Muscle layer of colon (tissue), 2 donors: ENCODE measurements around the gene STIM1.

Source experiments
- H3K27ac ChIP-seq: one replicate; pipeline ENCODE4 v1.7.0; 2013; ENCODE audit warnings: low read depth, mild to moderate bottlenecking, low read length, moderate library complexity
- H3K27me3 ChIP-seq, 2 donors: one replicate each; pipeline ENCODE4 v1.7.0; 2013; ENCODE audit warnings: low read length in 2 of 2, mild to moderate bottlenecking in 2 of 2; ENCODE audit not compliant: insufficient read depth in 2 of 2, control insufficient read depth in 1 of 2
- H3K36me3 ChIP-seq: one replicate; pipeline ENCODE4 v1.7.0; 2013; ENCODE audit warnings: mild to moderate bottlenecking, low read length; ENCODE audit not compliant: insufficient read depth
- H3K4me1 ChIP-seq: one replicate; pipeline ENCODE4 v1.7.0; 2013; ENCODE audit warnings: mild to moderate bottlenecking, low read length; ENCODE audit not compliant: insufficient read depth
- H3K4me3 ChIP-seq, 2 donors: one replicate each; pipeline ENCODE4 v1.7.0; 2013; ENCODE audit warnings: low read length in 2 of 2, low read depth in 1 of 2, mild to moderate bottlenecking in 1 of 2, moderate library complexity in 1 of 2
- H3K9ac ChIP-seq: one replicate; pipeline ENCODE4 v1.7.0; 2013; ENCODE audit warnings: low read length
- H3K9me3 ChIP-seq: one replicate; pipeline ENCODE4 v1.7.0; 2013; ENCODE audit warnings: mild to moderate bottlenecking, low read length
- donor health status: abdominal sarcoma.
- donor health status: Adenocarcinoma of cecum.

The STIM1 gene

DNA sequence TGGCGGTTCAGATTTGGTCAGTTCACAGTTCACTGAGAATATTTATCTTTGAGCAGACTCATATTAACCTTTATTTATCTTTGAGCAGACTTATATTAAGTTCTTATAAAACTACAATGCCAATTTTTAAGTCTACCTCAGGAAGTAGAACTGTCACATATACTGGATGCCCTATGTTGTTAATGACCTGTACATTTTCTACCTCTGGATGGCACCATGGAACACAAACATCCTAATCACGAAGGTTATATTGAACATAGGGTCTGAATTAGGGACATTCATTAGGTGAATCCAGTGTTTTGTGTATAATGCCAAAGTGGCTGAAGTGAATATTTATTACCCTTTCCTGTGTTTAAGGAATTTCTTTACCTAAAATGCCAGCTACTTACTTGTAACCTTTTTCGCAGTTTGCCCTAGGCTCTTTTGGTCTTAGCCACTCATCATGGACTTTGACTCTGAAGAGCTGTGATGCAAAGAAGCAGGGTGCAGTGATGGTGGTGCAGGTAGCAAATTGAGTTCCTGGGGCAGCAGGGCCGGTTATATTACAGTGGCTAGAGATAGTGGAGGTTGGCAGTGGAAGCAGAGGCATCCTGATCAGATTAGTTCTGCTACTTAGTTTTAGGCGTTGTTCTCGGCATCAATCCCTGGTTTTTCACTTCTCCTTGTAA lies 71.8 kb downstream of the STIM1 start:
- Histone ChIP-seq H3K27ac (no peak overlapping the region), H3K9me3 (no peaks in the 10 kb centered on the region), H3K36me3 (no peaks in the 10 kb centered on the region), H3K4me3 (no peak overlapping the region), H3K4me1 (peaks cover 28% of the 10 kb centered on the region), H3K27me3 (no peaks in the 10 kb centered on the region), H3K9ac (no peak overlapping the region)

DNA sequence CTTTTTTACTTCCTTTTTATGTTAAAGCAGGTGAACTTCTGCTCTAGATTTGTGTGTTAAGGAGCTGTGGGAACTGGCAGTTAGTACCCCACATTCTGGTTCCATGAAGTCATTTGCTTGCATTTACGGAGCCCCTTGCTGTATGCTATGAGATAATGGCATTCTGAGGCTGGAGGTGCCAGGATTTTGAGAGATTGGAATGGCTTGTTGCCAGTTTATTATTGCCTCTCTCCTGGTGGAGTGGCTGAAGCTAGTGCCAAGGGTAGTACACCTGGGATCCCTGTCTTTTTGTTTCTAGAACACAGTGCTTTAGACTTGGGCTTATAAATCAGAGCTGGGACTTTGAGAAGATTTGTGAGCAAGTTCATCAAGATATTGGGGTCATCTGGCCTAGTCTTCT lies 73.8 kb downstream of the STIM1 start:
- Histone ChIP-seq H3K4me3 (no peak overlapping the region), H3K4me1 (peaks cover 33% of the 10 kb centered on the region), H3K9ac (no peak overlapping the region), H3K27me3 (no peaks in the 10 kb centered on the region), H3K27ac (peak overlapping the region; percentile 29), H3K9me3 (no peaks in the 10 kb centered on the region), H3K36me3 (no peaks in the 10 kb centered on the region)

DNA sequence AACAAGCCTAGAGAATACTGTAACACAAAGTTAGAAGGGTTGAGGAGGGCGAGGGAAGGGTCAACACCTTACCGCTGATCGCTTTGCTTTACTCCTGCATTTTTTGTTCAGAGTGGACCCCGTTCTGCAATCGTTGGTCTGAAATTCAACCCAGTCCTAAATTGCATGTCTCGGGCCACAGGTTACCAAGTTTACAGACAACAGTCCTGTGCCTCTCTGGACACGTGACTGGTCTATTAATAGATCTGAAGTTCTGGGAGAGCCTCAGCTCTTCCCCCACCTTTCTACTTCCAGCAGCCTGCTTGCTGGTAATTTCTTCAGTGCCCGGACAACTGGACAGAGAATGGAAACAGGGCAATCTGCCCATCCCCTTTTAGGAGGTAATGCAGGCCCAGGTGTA lies 74.2 kb downstream of the STIM1 start:
- H3K36me3 ChIP-seq, result no peaks in the 10 kb centered on the region
- no peaks in the 10 kb centered on the region for H3K9me3 ChIP-seq
- H3K27me3 ChIP-seq, result no peaks in the 10 kb centered on the region
- peak overlapping the region; percentile 29 for H3K27ac ChIP-seq
- H3K4me3 ChIP-seq, result no peak overlapping the region
- peaks cover 38% of the 10 kb centered on the region for H3K4me1 ChIP-seq
- no peak overlapping the region for H3K9ac ChIP-seq

DNA sequence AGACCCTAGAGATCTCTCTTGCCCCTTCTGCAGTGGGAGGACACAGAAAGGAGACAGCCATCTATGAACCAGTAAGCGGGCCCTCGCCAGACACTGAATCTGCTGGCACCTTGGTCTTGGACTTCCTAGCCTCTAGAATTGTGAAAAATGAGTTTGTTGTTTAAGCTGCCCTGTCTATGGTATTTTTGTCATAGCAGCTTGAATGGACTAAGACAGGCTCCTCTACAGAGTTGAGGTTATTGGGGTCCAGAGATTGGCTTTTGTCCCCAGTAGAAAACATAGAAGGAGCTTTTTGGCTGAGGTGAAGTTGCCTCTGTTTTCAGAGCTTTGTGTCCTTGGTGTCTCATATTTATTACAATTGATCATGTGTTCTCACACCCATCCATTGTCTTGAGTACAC lies 77.2 kb downstream of the STIM1 start:
- no peaks in the 10 kb centered on the region for H3K36me3 ChIP-seq
- H3K27ac ChIP-seq, result no peak overlapping the region
- no peaks in the 10 kb centered on the region for H3K27me3 ChIP-seq
- no peak overlapping the region for H3K4me3 ChIP-seq
- H3K9ac ChIP-seq, result no peak overlapping the region
- H3K4me1 ChIP-seq, result peaks cover 49% of the 10 kb centered on the region
- no peaks in the 10 kb centered on the region for H3K9me3 ChIP-seq

DNA sequence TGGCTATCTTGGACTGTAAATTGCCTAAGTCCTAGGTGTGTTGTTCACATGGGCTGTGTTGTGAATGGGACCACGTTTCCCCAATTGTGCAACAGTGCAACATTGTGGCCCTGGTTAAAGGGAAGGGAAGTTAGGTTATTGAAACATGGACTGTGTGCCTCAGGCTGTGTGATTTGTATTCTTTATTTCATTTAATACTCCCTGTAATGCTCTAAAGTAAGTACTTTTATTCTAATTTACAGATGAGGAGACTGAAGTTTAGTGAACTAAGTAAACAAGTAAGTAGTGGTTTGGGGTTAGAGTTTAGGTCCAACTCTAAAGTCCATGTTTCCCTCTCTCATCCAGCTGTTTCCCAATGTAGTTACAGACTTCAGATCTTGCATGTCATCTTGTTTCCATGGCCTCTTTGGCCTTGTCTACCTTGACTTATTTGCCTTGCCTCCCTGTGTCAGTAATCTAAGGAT lies 77.7 kb downstream of the STIM1 start:
- no peaks in the 10 kb centered on the region for H3K36me3 ChIP-seq
- H3K4me1 ChIP-seq, result peaks cover 49% of the 10 kb centered on the region
- H3K27ac ChIP-seq, result no peak overlapping the region

DNA sequence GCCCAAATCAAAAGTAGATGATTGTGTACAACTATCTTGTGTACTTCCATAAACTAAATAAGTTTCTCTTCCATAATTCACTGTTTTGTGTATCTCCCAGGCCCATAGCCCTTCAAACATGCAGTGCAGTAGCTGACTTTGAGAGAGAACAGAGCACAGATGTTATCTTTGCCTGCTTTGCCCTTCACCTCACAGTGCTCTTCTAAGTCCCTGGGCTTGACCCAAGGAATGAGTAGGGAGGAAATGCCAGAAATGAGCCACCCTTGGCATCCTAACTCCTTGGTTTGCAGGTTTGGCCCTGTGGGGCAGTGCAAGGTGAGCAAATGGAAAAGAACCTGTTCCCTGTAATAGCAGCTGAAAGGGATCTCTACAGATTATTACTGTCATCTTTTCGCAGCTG lies 79.2 kb downstream of the STIM1 start:
- Histone ChIP-seq H3K4me3 (no peak overlapping the region), H3K9me3 (no peaks in the 10 kb centered on the region), H3K9ac (no peak overlapping the region), H3K27me3 (no peaks in the 10 kb centered on the region), H3K4me1 (peaks cover 38% of the 10 kb centered on the region), H3K27ac (no peak overlapping the region), H3K36me3 (no peaks in the 10 kb centered on the region)

More for the DNA sequence above, 77.7 kb downstream of the STIM1 start:
- no peaks in the 10 kb centered on the region for H3K27me3 ChIP-seq
- no peak overlapping the region for H3K9ac ChIP-seq
- no peak overlapping the region for H3K4me3 ChIP-seq
- H3K9me3 ChIP-seq, result no peaks in the 10 kb centered on the region

DNA sequence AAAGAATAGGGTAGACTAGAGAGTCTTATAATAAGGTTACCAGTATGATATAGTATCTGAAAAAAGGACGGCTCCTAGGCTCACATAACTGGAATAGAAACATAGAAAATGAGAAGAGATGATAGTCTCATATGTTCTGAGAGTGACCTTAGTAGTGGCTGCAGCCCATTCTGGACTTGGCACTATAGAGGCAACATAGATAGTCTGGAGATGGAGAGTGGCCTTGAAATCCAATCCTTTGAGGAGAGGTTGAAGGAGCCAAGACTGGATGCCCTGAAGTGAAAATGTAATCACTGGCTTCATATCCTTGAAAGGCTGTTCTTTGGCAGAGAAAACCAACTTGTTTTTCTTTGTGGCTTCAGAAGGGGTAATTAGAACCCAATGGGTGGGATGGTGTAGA lies 81.1 kb downstream of the STIM1 start:
- no peak overlapping the region for H3K9ac ChIP-seq
- H3K9me3 ChIP-seq, result no peaks in the 10 kb centered on the region
- no peaks in the 10 kb centered on the region for H3K36me3 ChIP-seq
- H3K4me1 ChIP-seq, result peaks cover 26% of the 10 kb centered on the region
- H3K27me3 ChIP-seq, result no peaks in the 10 kb centered on the region
- no peak overlapping the region for H3K27ac ChIP-seq
- H3K4me3 ChIP-seq, result no peak overlapping the region

DNA sequence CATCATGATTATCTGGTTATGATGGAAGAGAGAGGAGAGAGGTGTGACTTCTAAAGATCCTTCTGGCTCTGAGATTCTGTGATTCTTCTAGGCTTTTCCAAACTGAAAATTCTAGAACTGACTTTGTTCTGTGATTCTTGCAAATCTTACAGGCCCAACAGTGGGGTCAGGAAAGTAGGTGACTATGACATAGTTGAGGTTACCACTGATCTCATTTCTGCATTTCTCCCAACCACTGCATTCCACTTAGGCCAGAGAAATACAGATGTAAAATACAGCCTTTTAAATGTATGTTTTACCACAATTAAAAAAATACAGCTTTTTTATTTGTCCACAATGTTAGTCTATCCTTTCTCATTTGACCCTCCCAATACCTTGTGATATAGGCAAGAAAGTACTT lies 83.7 kb downstream of the STIM1 start:
- no peak overlapping the region for H3K27ac ChIP-seq
- no peaks in the 10 kb centered on the region for H3K9me3 ChIP-seq
- no peaks in the 10 kb centered on the region for H3K36me3 ChIP-seq
- H3K4me3 ChIP-seq, result no peak overlapping the region
- H3K4me1 ChIP-seq, result peaks cover 37% of the 10 kb centered on the region
- no peaks in the 10 kb centered on the region for H3K27me3 ChIP-seq
- H3K9ac ChIP-seq, result no peak overlapping the region

DNA sequence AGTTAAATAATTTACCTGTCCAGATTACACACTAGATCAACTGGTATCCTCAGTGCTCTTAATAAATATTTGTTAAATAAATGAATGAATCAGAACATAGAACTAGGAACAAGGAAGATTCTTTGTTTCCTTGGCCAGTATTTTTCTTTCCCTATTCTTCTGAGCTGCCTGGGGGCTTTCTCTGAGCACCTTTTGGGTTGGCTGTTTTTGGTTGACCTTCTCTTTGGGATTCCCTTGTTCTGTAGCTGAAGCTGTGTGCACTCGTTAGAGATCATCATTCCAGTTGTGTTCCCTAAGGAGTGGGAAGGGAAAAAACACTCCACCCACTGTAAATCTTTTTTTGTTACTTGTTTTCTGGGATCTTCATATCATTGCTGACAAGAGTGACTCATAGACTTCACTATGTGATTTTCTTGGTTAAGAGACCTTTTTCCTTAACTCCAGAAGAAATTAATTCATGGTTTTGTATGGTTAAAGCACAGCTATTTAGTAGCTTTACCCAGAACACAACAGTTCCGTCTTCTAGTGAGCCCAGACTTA lies 84.3 kb downstream of the STIM1 start:
- Histone ChIP-seq H3K27ac (no peak overlapping the region), H3K27me3 (no peaks in the 10 kb centered on the region), H3K9ac (no peak overlapping the region), H3K36me3 (no peaks in the 10 kb centered on the region), H3K4me1 (peaks cover 37% of the 10 kb centered on the region), H3K9me3 (no peaks in the 10 kb centered on the region), H3K4me3 (no peak overlapping the region)

DNA sequence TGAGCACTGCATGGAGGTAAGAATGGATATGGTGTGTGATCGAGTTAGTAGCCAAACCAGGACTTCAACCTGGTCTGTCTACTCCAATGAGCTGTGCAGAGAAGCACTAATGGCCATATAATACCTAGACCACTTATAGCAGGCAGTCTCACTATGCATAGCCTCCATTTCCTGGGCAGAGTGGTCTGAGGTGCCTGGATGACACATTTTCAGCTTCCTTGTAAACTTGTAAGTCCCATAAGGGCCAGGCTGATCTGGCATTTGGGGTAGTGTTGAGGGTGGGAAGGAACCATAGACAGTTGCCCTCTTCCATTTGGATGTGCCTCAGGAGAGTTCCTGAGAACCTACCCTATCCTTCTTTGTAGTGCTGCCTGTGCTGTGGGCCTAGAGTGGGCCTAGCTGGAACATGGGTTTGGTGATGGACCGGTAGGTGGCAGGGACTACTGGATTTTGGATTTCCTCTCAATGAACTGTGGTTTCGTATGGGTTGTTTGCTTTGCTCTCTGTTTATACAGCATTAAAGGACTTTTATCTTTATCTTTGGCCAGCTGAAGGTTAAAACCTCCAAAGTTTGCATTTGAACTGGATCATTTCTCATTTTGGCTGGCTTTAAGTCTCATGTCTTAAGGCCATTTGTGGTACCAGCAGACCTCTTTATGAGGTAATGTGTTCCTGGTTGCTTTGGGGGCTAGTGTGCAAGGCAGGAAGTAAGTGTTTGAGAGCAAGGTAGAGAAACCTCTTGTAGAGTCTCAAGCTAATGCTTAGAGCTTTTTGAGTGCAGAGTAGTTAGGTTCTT lies 86.9 kb downstream of the STIM1 start:
- no peaks in the 10 kb centered on the region for H3K9me3 ChIP-seq
- H3K27me3 ChIP-seq, result no peaks in the 10 kb centered on the region
- no peak overlapping the region for H3K4me3 ChIP-seq
- no peaks in the 10 kb centered on the region for H3K36me3 ChIP-seq
- H3K4me1 ChIP-seq, result peaks cover 43% of the 10 kb centered on the region
- no peak overlapping the region for H3K27ac ChIP-seq
- H3K9ac ChIP-seq, result no peak overlapping the region

DNA sequence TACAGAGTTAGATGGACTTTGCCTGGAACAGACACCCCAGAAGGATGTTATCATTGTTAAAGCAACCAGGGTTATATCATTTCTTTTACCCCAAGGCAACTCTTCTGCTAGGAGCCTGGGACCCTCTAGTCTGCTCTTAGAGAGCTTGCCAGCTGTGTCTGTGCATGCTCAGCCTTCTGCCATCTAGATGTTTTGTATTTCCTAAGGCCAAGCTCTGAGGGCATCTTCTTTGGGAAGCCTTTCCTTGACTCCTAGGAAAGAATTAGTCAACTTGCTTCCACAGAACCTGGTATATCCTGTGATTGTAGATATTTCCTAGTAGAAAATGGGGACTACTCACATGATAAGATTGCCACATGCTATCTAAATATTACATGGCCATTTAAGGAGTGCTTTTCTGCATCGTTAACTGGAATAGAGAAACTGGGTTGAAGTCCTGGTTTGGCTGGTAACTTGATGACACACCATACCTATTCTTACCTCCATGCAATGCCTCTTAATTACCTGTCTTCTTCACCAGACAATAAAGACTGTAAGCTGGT lies 87.6 kb downstream of the STIM1 start:
- Histone ChIP-seq H3K36me3 (no peaks in the 10 kb centered on the region), H3K4me3 (no peak overlapping the region), H3K4me1 (peaks cover 49% of the 10 kb centered on the region), H3K9ac (no peak overlapping the region), H3K27ac (no peak overlapping the region), H3K9me3 (no peaks in the 10 kb centered on the region), H3K27me3 (no peaks in the 10 kb centered on the region)
